IMR-90 (cell line): Measurements from ENCODE around the gene BEAN1. TPM values are rescaled to one million over a fixed set of nuclear protein-coding genes. Genes with fewer than 3 reads are reported as not detected.

Experiments used
- ATAC-seq: fragments of 200-7000 bp; cut with Tn5 transposase; 2 replicates; pipeline ENCODE4 v1.9.1; 2020; ENCODE audit warnings: low read depth, mild to moderate bottlenecking, moderate library complexity
- BruUV-seq: library from RNA; stranded (reverse); fragments of 400-500 nt; replicated peaks from 2 replicates; lab custom pipeline; 2021; lab: Mats Ljungman, UMichigan
- CTCF ChIA-PET: fragments of 300-600 bp; formaldehyde crosslinking; extraction: SDS; loops from one replicate; lab custom pipeline; 2021; ENCODE audit warnings: antibody characterized with exemption; lab: Yijun Ruan, JAX
- POLR2A ChIA-PET: fragments of 300-600 bp; sonication (Branson Sonifier 250); formaldehyde crosslinking; loops from one replicate; lab custom pipeline; 2022; ENCODE audit warnings: antibody characterized with exemption; ENCODE audit not compliant: unreplicated experiment; lab: Charles Lee
- DNase-seq: peaks from one replicate; pipeline ENCODE4 v3.0.0; 2013
- H2AFZ ChIP-seq: replicated peaks from 2 replicates; pipeline ENCODE3; 2013; ENCODE audit warnings: low read length, mild to moderate bottlenecking; ENCODE audit not compliant: poor library complexity
- H2AK5ac ChIP-seq: 2 replicates; pipeline ENCODE4 v1.6.1; 2013; ENCODE audit warnings: low read depth, low read length, inconsistent platforms
- H2AK9ac ChIP-seq: replicated peaks from 2 replicates; pipeline ENCODE3; 2013; ENCODE audit warnings: mild to moderate bottlenecking, low read depth, low read length, moderate library complexity; ENCODE audit not compliant: poor library complexity
- H2BK120ac ChIP-seq: 2 replicates; pipeline ENCODE4 v1.6.1; 2013; ENCODE audit warnings: low read depth, low read length, inconsistent platforms
- H2BK15ac ChIP-seq: 3 replicates; pipeline ENCODE4 v1.6.1; 2013; ENCODE audit warnings: low read depth, low read length, inconsistent platforms
- H2BK20ac ChIP-seq: 2 replicates; pipeline ENCODE4 v1.6.1; 2013; ENCODE audit warnings: low read depth, mild to moderate bottlenecking, inconsistent platforms, low read length, moderate library complexity
- H2BK5ac ChIP-seq: 2 replicates; pipeline ENCODE4 v1.6.1; 2013; ENCODE audit warnings: mild to moderate bottlenecking, low read depth, low read length, inconsistent platforms; ENCODE audit not compliant: poor library complexity, severe bottlenecking
- H3K14ac ChIP-seq: replicated peaks from 2 replicates; pipeline ENCODE4 v1.6.1; 2013; ENCODE audit warnings: low read depth, low read length, inconsistent platforms
- H3K18ac ChIP-seq: 2 replicates; pipeline ENCODE4 v1.6.1; 2013; ENCODE audit warnings: low read depth, low read length, control low read depth
- H3K23ac ChIP-seq: 2 replicates; pipeline ENCODE4 v1.6.1; 2013; ENCODE audit warnings: low read depth, low read length, inconsistent platforms
- H3K27ac ChIP-seq: 2 replicates; pipeline ENCODE4 v1.5.1; 2013; ENCODE audit warnings: mild to moderate bottlenecking, control low read depth, low read length; ENCODE audit not compliant: insufficient read depth
- H3K27me3 ChIP-seq: 2 replicates; pipeline ENCODE4 v1.6.1; 2013; ENCODE audit warnings: low read length; ENCODE audit not compliant: control insufficient read depth, insufficient read depth
- H3K36me3 ChIP-seq: 2 replicates; pipeline ENCODE4 v1.6.1; 2013; ENCODE audit warnings: low read length, mixed read lengths; ENCODE audit not compliant: control insufficient read depth, insufficient read depth
- H3K4ac ChIP-seq: 2 replicates; pipeline ENCODE4 v1.6.1; 2013; ENCODE audit warnings: low read depth, low read length, inconsistent platforms
- H3K4me1 ChIP-seq: 2 replicates; pipeline ENCODE4 v1.6.1; 2013; ENCODE audit warnings: low read length, mixed read lengths; ENCODE audit not compliant: control insufficient read depth, insufficient read depth
- H3K4me2 ChIP-seq: 2 replicates; pipeline ENCODE4 v1.6.1; 2013; ENCODE audit warnings: low read depth, mild to moderate bottlenecking, control low read depth, low read length, moderate library complexity
- H3K4me3 ChIP-seq: 2 replicates; pipeline ENCODE4 v1.5.1; 2013; ENCODE audit warnings: low read depth, mild to moderate bottlenecking, control low read depth, low read length, moderate library complexity; ENCODE audit not compliant: insufficient read depth
- H3K56ac ChIP-seq: 2 replicates; pipeline ENCODE4 v1.6.1; 2013; ENCODE audit warnings: low read length, inconsistent platforms; ENCODE audit not compliant: insufficient read depth; ENCODE audit errors: extremely low read depth
- H3K79me1 ChIP-seq, 2 experiments: 2 replicates each; pipeline ENCODE4 v1.6.1; 2013; ENCODE audit warnings: low read length in 2 of 2, inconsistent platforms in 1 of 2, low read depth in 1 of 2
- H3K9ac ChIP-seq: 2 replicates; pipeline ENCODE4 v1.6.1; 2013; ENCODE audit warnings: low read depth, low read length, control low read depth
- H3K9me1 ChIP-seq: 2 replicates; pipeline ENCODE4 v1.6.1; 2013; ENCODE audit warnings: low read length, inconsistent platforms; ENCODE audit not compliant: insufficient read depth
- H3K9me3 ChIP-seq: 2 replicates; pipeline ENCODE4 v1.6.1; 2013; ENCODE audit warnings: low read length; ENCODE audit not compliant: control insufficient read depth, insufficient read depth
- H4K20me1 ChIP-seq: 2 replicates; pipeline ENCODE4 v1.6.1; 2013; ENCODE audit warnings: low read length, inconsistent platforms; ENCODE audit not compliant: insufficient read depth
- H4K5ac ChIP-seq: 2 replicates; pipeline ENCODE4 v1.6.1; 2013; ENCODE audit warnings: mild to moderate bottlenecking, low read depth, low read length, control low read depth
- H4K8ac ChIP-seq, 2 experiments: 2 replicates each; pipeline ENCODE4 v1.6.1; 2013; ENCODE audit warnings: low read depth in 2 of 2, low read length in 2 of 2, control low read depth in 1 of 2, inconsistent platforms in 1 of 2
- H4K91ac ChIP-seq: 2 replicates; pipeline ENCODE4 v1.6.1; 2013; ENCODE audit warnings: low read depth, low read length, inconsistent platforms; ENCODE audit not compliant: insufficient read depth
- BHLHE40 ChIP-seq: fragments of 150-350 bp; IDR thresholded peaks from 2 replicates; pipeline ENCODE4 v1.6.1; 2016; ENCODE audit warnings: mild to moderate bottlenecking, low read depth, low read length
- CEBPB ChIP-seq: IDR thresholded peaks from 2 replicates; pipeline ENCODE4 v1.6.1; 2012; ENCODE audit warnings: low read depth, low read length, improper control_type of control experiment
- CHD1 ChIP-seq: IDR thresholded peaks from 2 replicates; pipeline ENCODE4 v1.6.1; 2012; ENCODE audit warnings: low read depth, low read length, improper control_type of control experiment
- FOS ChIP-seq: fragments of 150-350 bp; IDR thresholded peaks from 2 replicates; pipeline ENCODE4 v1.6.1; 2016; ENCODE audit warnings: low read depth, low read length
- MAFK ChIP-seq: IDR thresholded peaks from 2 replicates; pipeline ENCODE4 v1.6.1; 2012; ENCODE audit warnings: low read depth, low read length, improper control_type of control experiment
- MXI1 ChIP-seq: IDR thresholded peaks from 2 replicates; pipeline ENCODE4 v1.6.1; 2012; ENCODE audit warnings: low read depth, mild to moderate bottlenecking, low read length, moderate library complexity, borderline replicate concordance
- NFE2L2 ChIP-seq: fragments of 150-350 bp; IDR thresholded peaks from 2 replicates; pipeline ENCODE4 v1.6.1; 2016; ENCODE audit warnings: low read depth, mild to moderate bottlenecking, low read length
- RAD21 ChIP-seq: IDR thresholded peaks from 2 replicates; pipeline ENCODE4 v1.6.1; 2012; ENCODE audit warnings: low read length, improper control_type of control experiment
- RFX5 ChIP-seq: IDR thresholded peaks from 2 replicates; pipeline ENCODE4 v1.8.0; 2012; ENCODE audit warnings: low read depth, mild to moderate bottlenecking, low read length, moderate library complexity
- USF2 ChIP-seq: fragments of 150-350 bp; IDR thresholded peaks from 2 replicates; pipeline ENCODE4 v1.6.1; 2017; ENCODE audit warnings: mild to moderate bottlenecking, antibody characterized with exemption, low read length, low read depth
- WGBS, 2 experiments: methylation state at CpG; one replicate each; pipeline versions ENCODE4 v1.1.5 to v1.1.7; 2013; ENCODE audit warnings: missing lambda C conversion rate in 2 of 2; ENCODE audit not compliant: insufficient read length in 1 of 2; ENCODE audit errors: extremely low coverage in 2 of 2; 5-methylcytosine and 5-hydroxymethylcytosine counted together
- dilution Hi-C: fragments of 300-500 bp; cut with HindIII; formaldehyde crosslinking; loops from one replicate; pipeline ENCODE4 v1.14.3; 2018; ENCODE audit warnings: low sequenced_read_pairs; ENCODE audit not compliant: unreplicated experiment
- in situ Hi-C: fragments of 300-500 bp; cut with MboI; formaldehyde crosslinking; loops from 3 replicates; pipeline ENCODE4 v1.14.3; 2019; ENCODE audit warnings: low sequenced_read_pairs, inconsistent platforms, mixed read lengths
- intact Hi-C: fragments of 100-400 bp; cut with micrococcal nuclease; formaldehyde crosslinking; loops from 2 replicates; pipeline ENCODE4 v1.10.0; 2022
- polyA plus RNA-seq, 3 experiments: library from polyadenylated mRNA; depleted of rRNA; stranded (reverse); fragments of >200 nt; gene quantifications; 2 replicates each; pipeline ENCODE4 v1.2.3, GENCODE V29; 2012; ENCODE audit warnings: low replicate concordance in 1 of 3
- total RNA-seq: library from RNA; depleted of rRNA; stranded (reverse); fragments of >200 nt; gene quantifications from 2 replicates; pipeline ENCODE4 v1.2.3, GENCODE V29; 2012

Gene BEAN1
- total and polyA plus RNA-seq, 2 of the 4 experiments (the other 2 are of a cell fraction), result not detected

GRCh38 chr16:66516509-66516807, 89.4 kb downstream of the BEAN1 start:
- Histone ChIP-seq H3K9me3 (no peaks in the 10 kb centered on the region), H3K27ac (peak overlapping the region; percentile 86), H2BK5ac (peak overlapping the region; percentile 86), H3K4ac (peak overlapping the region; percentile 95), H3K14ac (peak overlapping the region; percentile 87), H3K18ac (peak overlapping the region; percentile 73), H2AFZ (peak overlapping the region; percentile 88), H2BK15ac (peak overlapping the region; percentile 68; the same call in 2 of the 3 replicates), H4K8ac (peak overlapping the region; percentile 17 to 91; a peak in 3 of 4 replicates), H3K36me3 (peaks cover 2% of the 10 kb centered on the region; the same call in 1 of the 2 replicates), H4K5ac (peak overlapping the region; percentile 69), H2BK20ac (peak overlapping the region; percentile 89), H3K79me1 (peaks cover 3 to 46% of the 10 kb centered on the region in 2 experiments; a peak in 3 of 4 replicates), H2AK5ac (peak overlapping the region; percentile 98), H3K23ac (peak overlapping the region; percentile 86; the same call in 1 of the 2 replicates), H4K20me1 (peaks cover 2% of the 10 kb centered on the region; the same call in 1 of the 2 replicates), H3K4me3 (no peak overlapping the region), H4K91ac (peak overlapping the region; percentile 94), H3K4me2 (peak overlapping the region; percentile 40), H2BK120ac (peak overlapping the region; percentile 97), H3K56ac (peak overlapping the region; percentile 46), H2AK9ac (peak overlapping the region; percentile 97), H3K4me1 (peaks cover 35% of the 10 kb centered on the region), H3K27me3 (no peaks in the 10 kb centered on the region), H3K9me1 (peaks cover 48% of the 10 kb centered on the region), H3K9ac (peak overlapping the region; percentile 36)
- ChIA-PET POLR2A (no interaction called here), CTCF (interaction anchor here (1.1 to 1.5 kb wide), 4 partner anchors 28 to 159 kb away, joined by 3 to 5 read pairs (median 4); no protein-coding TSS in a partner anchor)
- in situ Hi-C loops (no loop called here), intact Hi-C loops (loop anchor here (1.0 kb wide), 1 partner anchor 110 kb away; no protein-coding TSS in a partner anchor), dilution Hi-C loops (no loop called here)
- DNase-seq (no peak), ATAC-seq (peak; percentile 30; the same call in 1 of the 2 replicates)
- 48% methylated on average over 4 of the region's 8 CpGs; no CpG with 5 or more reads in 1 of the 2 experiments for WGBS, 2 experiments
- TF ChIP-seq MAFK, result no peak
- no peak for TF ChIP-seq RFX5
- TF ChIP-seq BHLHE40, result no peak
- TF ChIP-seq CEBPB, result no peak
- no peak for TF ChIP-seq MXI1
- TF ChIP-seq CHD1, result no peak
- TF ChIP-seq USF2, result no peak
- TF ChIP-seq NFE2L2, result no peak
- no peak for TF ChIP-seq FOS
- no peak for TF ChIP-seq RAD21
- no TSS peak for BruUV-seq
